Measurements from ENCODE around the gene WIPF3. TPM values are rescaled to one million over a fixed set of nuclear protein-coding genes. Genes with fewer than 3 reads are reported as not detected.

WIPF3 gene, protein sequence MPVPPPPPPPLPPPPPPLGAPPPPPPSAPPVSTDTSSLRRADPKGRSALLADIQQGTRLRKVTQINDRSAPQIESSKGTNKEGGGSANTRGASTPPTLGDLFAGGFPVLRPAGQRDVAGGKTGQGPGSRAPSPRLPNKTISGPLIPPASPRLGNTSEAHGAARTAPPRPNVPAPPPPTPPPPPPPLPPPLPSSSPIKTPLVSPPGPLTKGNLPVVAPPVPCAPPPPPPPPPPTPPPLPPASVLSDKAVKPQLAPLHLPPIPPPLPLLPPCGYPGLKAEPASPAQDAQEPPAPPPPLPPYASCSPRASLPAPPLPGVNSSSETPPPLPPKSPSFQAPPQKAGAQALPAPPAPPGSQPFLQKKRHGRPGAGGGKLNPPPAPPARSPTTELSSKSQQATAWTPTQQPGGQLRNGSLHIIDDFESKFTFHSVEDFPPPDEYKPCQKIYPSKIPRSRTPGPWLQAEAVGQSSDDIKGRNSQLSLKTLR
- 11.2 TPM for total RNA-seq

DNA sequence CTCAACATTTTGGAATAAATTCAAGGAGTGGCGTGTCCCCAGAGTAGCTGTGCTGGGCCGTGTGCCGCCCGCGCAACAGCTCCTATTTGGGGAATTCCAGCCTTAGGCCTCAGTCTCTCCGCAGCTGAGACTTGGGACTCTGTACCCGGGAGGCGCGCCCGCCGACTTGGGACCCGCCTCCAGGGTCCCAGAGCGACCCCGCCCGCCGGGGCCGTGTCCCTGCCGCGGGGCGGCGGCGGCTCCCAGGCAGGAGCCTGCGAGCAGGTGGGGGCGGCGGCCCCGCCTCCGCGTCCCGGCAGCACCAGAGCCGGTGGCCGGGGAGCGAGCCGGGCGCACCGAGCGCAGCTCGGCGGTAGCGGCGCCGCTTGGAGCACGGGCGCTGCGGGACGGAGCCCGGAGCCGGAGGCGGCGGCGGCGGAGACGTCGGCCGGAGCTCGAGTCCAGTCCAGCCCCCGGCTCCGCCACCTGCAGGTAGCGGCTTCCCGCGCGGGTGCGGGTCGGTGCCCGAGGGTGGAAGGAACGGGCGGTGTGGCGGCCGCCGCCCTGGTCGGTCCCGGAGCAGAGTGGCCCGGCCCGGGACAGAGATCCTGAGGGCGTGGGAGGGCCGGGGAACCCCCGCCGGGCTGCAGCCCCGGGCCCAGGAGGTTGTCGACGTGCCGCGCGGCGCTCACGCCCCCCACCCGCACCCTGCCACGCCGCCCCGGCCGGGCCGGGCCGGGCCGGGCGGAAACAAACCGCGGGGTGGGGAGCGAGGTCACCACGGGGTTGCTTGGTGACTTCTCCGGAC, at the start of gene WIPF3:
TSS of gene WIPF3 (plus strand) at position 301 of the 787 bp plus-strand sequence. CDS start 28,217 bp downstream, outside the sequence.
- no peak for DNase-seq (ENCODE audit: low spot score)

DNA sequence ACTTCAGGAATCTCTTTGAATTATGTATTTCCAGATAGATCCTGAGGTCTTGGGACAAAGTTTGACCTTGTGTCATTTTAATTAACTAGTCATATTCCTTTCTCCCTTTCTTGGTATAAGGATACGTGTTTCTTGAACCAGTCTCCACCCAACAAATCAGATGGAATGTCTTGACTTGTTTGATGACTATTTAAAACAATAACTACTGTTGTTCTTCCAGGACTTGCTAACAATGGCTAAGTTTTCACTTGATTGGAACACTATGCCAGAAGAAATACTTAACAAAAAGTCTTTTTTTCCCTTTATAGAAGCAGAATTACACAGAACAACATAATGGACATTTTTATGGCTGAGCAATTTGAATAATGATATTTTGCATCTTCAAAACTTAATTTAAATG, 43.0 kb upstream of the WIPF3 start:
- DNase-seq (ENCODE audit: low spot score) = no peak

DNA sequence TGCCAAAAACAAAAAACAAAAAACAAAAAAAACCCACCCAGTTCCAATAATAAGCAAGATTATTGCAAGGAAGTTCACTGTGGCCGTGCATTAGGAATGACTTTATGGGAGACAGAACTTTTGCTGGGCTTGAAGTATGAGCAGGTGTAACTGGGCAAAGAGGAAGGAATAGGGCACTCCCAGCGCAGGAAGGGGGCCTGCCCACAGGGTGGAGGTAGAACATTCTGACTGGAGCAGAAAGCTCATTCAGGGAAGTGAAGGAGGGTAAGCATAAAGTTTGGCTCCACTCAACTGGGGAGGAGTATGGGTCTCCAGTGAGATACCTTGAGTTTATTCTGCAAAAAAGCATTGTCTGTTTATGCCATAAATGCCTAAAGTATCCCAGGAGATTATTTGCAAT, 42.1 kb upstream of the WIPF3 start:
- DNase-seq (ENCODE audit: low spot score) = no peak

DNA sequence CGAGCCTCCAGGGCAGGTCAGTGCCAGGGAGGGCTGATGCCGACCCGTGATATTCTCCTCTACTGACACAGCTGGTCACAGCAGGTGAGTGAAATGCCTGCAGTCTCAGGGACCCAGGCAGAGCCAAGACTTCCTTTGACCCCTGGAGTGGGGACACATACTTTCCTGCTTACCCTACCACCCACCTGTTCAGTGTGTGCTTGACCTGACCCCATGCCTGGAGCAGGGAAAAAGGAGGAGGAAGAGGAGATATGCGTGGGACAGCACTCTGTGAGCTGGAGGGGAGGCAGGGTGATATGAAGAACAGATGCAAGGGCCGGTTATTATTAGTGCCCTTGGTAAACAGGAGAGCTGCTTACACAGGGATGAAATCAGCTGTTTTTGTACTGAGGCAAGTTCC, 40.8 kb upstream of the WIPF3 start:
- no peak for DNase-seq (ENCODE audit: low spot score)

DNA sequence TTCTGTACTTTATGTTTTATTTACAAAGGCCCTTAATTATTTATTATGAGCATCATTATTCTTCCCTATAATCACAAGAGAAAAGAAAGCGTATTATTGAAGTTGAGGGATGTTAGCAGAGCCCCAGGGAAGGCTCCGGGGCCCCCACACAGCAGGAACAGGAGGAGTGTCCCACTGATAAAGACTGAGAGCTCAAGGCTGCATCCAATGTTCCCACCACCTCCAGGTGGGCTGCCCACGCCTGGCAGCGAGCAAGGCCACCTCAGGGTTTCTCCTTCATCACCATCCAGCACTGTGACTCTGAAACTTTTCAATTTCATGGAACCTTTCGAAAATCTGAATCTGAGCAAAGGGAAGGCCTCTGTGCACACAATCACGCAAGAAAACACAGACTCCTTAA, 35.9 kb upstream of the WIPF3 start:
- DNase-seq (ENCODE audit: low spot score) = no peak

DNA sequence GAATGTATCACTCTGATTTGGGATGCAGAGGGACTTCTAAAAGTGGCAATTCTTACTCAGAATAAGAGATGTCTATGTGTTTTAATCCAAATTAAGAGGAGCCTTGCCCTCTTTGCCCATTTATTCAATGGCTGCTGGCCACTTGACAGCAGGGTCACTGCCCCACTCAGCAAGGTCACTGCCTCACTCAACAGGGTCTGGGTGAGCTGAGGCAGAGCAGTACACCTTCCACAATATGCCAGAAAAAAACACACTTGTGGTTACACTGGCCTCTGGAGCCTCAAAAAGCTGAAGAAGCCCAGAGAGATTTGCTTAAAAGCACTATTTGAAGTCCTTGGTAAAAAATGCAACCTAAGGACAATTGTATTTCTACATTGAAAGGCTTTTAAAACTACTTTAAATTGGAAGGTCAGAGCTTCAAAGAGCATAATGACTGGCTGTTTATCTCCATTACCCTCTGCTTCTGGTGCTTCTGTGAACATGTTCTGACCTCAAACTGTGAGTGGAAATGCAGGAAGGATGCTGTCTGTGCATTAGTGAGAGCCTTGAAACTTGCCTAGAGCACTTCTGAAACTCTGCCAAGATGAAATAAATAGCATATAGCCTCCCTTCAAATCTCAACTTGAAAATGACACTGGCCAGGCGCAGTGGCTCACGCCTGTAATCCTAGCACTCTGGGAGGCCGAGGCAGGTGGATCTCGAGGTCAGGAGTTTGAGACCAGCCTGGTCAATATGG, 35.1 kb upstream of the WIPF3 start:
- DNase-seq (ENCODE audit: low spot score) = no peak

DNA sequence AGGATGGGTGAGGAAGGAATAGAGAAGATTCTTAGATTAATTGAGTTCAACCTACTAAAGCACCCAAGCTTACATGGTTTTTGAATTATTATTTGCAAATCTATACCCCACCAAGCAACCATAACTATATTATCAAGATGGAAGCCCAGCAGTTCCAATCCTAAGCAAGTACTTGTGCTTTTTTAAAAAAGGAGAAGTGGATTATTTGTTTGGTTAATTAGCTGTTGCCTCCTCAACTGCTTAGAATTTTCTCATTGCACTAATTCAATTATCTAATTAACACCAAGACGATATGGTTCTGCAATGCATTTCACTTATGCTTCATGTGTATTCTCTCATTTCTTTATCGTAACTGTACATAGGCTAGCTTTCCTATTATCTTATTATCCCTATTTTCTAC, 27.3 kb upstream of the WIPF3 start:
- no peak for DNase-seq (ENCODE audit: low spot score)

DNA sequence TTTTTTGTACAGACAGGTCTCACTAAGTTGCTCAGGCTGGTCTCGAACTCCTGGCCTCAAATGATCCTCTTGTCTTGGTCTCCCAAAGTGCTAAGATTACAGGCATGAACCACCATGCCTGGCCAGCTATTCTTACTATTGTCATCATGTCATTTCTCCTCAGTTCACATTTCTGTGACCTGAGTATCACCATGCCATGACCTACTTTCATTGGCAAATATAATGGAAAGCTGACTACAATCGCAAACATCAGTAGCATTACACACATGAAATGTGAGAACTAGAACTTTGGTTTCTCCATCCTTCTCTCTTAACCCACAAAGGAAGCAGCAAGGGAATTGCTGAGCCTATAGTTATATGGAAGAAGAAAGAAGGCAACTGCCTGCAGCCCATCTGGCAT, 26.0 kb upstream of the WIPF3 start:
- no peak for DNase-seq (ENCODE audit: low spot score)

DNA sequence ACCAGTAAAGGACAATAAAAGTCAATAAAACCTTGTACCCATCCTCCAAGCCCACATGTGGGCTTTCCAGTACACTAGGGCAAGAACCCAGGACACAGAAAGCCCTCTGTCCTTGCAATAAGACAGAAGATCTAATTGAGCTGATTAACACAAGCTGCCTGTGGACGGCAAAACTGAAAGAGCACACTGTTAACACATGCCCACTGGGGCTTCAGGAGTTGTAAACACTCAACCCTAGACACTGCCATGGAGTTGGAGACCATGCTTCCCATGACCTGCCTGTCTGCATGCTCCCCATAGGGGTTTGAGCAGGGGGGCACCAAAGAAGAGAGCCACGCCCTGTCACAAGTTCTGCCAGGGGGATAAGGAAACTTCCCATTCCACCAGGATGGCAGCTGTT, 22.6 kb upstream of the WIPF3 start:
- DNase-seq (ENCODE audit: low spot score) = no peak

DNA sequence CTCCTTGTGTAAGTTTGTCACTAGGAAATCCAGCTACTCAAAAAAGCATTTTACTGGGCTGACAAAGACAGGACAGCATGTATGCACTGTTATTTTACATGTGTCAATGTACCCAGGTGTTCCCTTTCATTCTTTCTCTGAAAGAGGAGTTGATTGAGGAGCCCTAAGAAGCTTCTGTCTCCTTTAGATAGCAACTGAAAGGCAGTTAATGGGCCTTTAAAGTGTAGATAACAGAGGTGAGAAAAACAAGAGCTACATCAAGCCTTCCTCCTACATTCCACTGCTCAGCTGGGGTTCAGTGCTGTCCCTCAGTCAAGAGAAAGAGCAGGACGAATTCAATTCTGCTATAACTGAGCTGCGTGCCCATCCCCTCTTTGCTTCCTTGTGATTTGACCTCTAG, 12.8 kb upstream of the WIPF3 start:
- no peak for DNase-seq (ENCODE audit: low spot score)

DNA sequence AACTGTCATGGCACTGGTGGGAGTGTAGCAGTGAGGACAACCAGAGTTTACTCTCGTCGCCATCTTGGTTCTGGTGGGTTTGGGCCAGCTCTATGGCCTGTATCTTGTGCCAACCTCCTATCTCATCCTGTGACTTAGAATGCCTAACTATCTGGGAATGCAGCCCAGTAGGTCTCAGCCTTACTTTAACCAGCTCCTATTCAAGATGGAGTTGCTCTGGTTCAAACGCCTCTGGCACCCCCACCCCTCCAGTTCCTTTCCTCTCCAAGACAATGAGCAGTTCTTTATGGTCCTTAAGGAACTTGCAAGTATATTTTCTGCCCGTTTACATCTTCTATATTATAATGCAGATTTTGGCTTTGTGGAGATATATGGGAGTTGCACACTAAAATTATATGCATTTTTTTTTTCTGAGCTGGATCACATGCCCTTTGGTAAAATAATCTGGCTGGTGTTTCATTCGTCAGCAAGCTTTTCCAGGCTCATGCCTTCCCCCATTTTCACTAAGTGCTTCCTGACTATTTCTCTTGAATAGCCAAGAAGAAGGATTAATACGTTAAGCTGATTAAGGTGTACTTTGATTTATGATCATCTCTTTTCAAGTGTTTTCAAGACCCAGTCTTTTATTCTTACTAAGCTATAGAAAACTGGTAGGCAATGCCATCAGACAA, 11.2 kb upstream of the WIPF3 start:
- no peak for DNase-seq (ENCODE audit: low spot score)

DNA sequence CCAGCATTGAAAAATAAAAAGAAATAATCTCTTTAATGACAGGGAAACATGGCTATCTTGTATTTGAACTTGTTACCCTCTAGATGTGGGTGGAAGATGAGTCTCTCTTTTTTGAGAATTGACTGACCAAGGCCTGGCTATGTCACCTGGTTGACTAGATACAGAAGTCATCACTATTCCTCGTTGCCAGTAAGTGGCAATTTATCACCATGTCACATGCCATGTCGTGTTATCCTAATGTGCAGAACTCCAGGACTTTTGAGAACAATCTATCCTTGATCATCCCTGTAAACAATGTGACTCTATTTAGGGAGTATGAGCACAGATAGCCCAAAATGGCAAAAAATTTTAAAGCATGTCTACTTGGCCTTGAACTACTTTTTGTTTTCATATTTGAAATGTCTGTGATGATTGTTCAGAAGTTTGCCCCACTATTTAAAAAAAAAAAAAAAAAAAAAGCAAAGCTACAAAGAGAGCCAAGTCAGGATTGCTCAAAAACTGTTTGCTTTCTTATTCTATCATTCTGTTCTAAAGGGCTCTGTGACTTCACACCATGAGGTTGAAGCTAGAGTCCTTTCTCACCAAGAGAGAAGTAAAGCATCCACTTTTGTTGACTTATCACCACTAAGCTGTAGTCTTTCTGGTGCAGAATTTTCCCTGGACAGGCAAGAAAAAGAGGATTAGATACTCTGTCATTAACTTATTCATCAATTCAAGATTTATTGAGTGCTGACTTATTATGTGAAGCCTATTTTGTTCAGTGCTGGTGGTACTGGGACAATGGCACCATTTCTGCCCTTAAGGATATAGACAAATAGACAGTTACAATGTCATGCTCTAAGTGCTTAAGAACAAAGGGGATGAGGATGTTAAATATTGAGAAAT, 10.4 kb upstream of the WIPF3 start:
- no peak for DNase-seq (ENCODE audit: low spot score)

DNA sequence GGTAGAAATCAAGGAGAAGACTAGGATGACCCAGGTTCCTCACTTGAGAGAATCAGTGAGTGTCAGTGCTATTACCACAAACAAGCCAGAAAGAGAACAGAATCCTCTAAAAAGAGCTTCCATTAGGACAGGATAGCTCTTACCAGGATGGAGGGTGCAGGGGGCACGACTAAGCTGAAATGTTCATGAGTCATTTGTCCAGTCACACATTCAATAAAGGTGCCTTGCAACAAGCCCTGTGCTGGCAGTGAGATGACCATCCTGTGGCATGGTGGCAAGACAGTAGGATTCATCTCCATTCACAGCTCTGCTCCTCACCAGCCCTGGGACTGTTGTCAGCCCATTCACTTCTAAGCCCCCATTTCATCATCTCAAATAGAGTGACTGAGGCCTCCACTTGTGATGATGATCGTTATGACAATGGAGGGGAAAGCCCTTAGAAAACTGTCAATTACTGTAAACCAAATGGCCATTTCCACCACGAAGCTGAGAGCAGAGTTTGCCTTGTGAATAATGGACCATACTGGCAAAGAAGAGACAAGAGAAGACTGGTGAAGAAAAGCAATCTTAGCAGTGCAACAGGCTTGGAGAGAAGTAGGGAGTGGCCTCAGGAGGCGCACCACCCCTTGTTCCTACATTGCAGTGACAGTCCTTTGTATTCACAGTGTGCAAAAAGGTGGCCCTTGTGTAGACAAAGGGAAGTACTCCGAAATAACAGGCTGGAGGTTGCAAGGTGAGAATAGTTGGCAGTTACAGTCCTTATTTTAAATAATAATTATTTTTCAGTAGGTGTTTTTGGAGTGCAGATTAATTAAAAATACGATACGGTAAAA, 9.0 kb upstream of the WIPF3 start:
- DNase-seq (ENCODE audit: low spot score) = no peak

DNA sequence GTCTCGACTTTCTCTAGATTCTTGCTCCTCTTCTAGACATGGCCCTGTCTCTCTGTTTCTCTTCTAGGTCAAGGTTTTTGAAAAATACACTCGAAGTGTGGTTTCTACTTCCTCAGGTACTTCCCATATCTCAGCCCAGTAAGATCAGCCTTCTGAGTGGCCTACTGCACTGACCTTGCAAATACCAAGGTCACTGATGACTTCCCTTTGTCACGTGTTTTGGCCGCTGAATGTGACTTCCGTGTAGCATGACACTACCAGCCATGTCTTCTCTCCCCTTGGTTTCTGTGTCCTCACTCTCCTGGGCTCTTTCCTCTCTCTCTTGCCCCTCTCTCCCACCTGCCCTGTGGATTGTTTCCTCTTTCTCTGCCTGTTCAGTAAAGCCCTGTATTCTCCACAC, 7.9 kb upstream of the WIPF3 start:
- DNase-seq (ENCODE audit: low spot score) = no peak

DNA sequence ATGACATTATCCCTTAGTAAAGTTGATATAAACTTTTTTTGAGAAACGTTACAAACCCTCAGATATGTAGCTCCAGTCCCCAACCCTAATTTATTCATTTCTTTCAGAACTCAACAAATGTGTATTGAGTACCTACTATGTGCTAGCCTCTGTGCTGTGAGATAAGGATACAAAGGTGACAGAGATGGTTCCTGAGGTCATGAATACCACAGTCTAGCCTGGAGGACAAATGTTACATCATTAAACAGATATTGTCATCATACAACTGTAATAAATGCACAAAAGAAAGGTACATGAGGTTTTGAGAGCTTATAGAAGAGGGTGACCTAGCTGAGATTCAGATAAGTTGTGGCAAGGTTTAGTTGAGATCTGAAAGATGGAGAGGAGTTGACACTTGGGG, 4.4 kb upstream of the WIPF3 start:
- DNase-seq (ENCODE audit: low spot score) = no peak

DNA sequence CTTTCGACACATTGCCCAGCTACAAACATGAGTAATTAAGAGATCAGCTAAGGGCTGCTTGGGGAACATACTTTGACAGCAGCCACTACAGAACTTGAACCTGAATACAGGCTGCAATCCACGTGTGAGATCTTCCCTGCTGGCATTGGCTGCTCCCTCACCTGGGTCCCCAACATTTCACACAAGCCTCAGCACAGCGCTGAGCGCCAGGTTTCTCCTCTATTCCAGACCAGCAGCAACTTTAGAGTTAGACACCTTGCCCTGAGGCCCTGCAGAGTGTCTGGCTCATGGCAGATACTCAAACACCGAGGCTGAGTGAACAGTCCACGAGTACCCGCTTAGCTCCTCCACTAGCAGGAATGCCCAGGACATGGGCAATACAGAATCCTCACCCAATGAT, 1.3 kb upstream of the WIPF3 start:
- DNase-seq (ENCODE audit: low spot score) = no peak

DNA sequence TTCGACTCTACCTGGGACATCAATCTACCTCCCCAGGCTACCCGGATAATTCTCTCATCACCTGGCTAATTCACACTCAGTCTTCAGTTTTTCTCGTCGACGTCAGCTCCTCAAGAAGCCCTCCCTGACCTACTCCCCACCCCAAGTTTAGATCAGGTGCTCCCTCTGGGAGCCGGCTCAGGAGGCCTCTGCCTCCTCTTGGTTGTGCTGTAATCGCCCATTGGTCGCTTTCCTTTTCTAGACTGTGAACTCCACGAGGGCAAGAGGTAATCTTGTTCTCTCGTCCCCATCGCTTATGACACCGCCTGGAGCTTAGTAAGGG, 461 bp upstream of the WIPF3 start:
- no peak for DNase-seq (ENCODE audit: low spot score)

DNA sequence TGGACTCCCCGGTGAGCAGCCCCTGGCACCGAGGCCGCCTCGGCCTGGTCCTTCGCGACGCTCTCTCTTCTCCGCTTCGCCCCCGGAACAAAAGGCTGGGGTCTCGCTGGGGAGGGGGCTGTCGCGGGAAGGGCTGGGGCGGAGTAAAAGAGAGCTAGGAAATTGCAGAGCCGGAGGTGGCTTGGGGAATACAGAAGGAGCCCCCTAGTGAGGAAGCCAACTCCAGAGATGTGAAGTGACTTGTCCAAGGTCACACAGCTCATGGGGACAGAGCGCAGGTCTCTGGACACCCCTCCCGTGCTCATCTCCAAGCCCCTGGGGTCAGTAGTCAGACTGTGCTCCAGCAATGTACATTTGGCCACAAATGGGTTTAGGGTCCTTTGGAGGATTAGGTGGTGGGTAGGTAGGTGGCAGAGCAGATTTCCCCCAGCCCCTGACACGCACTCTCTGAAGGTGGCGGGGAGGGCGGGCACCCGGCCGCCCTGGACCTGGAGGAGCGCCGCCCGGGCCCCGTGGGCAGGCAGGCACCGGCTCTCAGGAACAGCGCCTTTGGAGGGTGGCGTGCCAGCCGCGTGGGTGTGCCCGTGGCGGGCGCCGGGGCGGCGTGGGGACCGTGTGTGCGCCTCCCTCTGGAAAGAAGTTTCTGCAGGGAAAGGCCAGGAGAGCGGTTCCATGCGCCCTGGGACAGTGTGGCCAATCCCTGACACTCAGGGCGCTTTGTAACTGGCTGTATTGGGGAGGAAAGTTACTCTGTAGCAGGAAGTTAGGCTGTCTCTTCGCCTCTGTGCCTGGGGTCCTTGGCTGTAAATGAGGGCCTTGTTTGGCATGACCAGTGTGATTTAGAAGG, 910 bp downstream of the WIPF3 start:
- DNase-seq (ENCODE audit: low spot score) = peak; percentile 34
